GM21390 (cell line): ENCODE measurements around the gene PIGH.

ENCODE experiments used
- ATAC-seq: cut with Tn5 transposase; IDR thresholded peaks from one replicate; pipeline ENCODE4 v1.9.1; 2021; ENCODE audit not compliant: unreplicated experiment

The PIGH gene

DNA sequence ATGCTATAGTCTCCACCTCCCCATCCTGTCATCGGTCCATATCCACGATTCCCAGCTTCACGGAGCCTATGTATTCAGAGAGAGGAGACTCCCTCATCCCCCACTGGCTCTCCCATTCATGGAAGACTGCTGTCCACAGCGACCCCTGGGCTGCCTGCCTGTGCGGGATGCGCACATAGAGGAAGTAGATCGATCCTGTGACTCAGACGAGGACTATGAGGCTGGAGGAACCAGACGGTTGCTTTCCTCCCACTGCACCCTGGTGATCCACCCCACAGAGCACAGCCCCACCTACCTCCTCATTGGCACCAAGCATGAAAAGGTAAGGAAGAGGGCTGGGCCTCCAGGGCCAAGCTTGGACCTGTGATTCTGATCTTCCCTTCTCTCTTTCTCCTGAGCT lies 24.4 kb downstream of the PIGH start:
- no peak for ATAC-seq

DNA sequence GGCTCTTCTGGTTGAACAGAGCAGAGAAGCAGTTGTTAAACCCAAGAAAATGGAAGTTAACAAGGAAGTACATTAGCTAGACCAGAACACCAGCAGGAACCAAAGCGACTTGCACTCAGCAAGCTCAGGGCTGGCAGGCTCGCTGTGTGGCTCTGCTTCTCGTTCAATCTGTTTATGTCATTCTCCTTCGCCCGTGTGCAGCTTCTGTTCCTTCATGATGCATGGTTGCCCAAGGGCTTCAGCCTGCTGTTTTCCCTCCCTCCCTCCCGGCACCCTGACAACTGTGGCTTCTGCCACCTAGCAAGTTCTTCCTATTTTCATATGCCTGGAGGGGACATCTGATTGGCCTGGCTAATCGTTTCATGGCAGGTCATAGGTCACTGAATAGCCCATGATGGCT lies 25.3 kb downstream of the PIGH start:
- ATAC-seq, result no peak

DNA sequence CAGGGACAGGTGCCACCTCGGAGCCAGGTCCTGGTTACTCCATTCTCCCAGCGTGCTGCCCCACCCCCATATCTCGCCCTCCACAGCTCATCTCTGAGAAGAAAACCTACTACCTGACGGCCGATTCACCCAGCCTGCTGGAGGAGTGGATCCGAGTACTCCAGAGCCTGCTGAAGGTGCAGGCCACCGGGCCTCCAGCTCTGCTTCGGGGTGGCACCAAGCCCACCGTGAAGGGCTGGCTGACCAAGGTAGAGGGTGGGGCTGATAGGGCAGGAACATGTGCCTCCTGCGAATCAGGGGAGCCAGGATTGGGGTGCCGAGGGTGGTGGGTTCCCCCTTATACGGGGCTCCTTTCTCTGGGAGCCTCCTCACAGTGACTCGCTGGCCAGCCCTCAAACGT lies 25.9 kb downstream of the PIGH start:
- no peak for ATAC-seq

DNA sequence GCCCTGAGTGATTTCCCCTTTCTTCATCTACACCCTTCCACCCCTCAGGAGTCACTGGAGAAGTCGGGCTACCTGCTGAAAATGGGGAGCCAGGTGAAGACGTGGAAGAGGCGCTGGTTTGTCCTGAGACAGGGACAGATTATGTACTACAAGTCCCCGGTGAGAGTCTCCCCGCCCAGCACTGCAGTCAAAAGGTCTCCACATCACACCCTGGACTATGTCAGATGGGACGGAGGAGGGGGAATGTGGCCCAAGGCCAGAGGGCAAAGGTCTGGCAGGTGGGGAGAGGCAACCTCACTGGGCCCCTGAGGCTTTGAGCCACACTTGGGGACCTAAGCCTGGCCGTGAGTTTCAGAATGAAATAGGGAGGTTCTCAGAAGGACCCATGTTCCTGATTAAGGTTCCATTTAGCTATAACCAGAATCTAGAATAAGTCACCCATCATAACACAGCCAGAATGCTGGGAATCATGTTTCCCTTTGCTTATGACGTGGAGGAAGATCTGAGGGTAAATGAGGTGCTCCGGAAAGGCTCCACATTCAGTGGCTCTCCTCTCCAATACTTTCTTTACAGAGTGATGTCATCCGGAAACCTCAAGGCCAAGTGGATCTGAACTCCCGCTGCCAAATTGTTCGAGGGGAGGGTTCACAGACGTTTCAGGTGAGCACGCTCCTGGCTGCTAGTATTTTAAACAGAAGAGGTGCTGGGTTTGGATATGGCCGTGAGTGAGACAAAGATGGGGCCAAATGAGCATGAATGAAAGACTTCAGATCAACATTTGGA lies 26.6 kb downstream of the PIGH start:
- ATAC-seq, result no peak

DNA sequence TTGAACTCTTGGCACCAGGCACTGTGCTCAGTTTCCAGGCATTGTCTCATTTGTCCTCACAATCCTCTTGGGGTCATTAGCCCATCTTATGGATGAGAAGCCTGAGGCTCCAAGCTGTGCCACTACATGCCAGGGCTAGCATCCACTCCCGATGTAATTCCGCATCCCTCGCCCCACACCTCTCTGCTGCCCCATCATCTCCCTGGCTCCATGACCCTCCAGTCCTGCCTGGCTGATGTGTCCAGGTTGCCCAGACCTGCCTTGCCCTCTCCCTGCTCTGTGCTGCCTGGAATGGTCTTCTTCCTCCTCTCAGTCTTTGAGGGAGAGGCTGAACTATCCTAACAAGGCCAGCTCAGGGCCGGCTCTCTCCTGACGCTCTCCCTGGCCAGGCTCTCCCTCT lies 27.5 kb downstream of the PIGH start:
- no peak for ATAC-seq

DNA sequence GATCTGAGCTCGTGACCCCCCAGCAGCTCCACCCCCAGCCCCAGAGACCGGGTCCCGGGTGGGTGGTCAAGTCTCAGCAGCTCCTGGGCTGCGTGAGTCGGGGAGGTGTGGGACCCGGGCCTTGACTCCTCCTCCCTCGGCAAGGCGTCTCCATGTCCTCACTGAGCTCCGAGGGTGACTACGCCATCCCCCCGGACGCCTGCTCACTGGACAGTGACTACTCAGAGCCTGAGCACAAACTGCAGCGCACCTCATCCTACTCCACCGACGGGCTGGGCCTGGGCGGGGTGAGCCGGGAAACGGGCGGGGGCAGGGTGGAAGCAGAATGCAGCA lies 28.1 kb downstream of the PIGH start:
- ATAC-seq, result no peak

DNA sequence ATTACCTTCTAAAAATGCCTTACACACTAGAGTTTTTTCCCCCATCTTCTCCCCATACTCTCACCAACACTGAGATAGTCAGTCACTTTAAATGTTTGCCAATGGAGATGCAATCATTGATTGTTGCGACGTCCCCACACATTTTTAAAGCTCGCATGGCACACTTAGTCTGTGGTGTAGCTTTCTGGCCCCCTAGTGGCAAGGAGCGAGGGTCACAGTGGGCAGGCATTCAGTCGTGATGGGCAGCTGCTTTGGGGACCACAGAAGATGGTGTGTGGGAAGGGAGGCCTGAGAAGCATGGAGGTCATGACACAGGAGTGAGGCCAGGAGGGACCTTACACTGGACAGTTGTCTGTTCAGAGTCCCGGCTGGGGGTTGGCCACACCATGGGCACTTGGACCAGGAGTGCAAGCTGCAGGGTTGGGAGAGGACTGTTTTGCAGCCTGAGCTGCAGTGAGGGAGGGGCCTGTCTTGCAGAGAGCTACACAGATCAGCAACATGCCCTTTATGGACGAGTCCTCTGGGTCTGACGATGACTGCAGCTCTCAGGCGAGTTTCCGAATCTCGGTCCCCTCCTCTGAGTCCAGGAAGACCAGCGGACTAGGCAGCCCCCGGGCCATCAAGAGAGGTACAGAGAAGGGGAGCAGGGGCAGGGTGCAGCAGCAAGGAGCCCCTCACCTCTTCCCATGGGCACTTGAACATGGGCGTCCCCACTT lies 28.6 kb downstream of the PIGH start:
- peak; percentile 55 for ATAC-seq

DNA sequence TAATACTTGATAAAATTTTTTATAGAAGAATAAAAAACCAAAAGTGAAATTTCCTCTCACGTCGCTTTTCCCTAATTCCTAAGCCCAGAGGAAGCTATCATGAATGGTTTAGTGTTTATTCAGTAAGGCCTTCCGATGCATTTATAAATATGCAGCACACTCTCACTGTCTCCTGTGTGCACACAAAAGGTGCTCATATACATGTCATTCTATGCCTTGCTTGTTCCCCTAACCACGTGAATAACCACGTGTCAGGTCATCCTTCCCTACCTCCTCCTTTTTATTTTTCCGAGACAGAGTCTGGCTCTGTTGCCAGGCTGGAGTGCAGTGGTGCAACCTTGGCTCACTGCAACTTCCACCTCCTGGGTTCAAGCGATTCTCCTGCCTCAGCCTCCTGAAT lies 29.6 kb downstream of the PIGH start:
- ATAC-seq, result no peak

GRCh38 chr14:67569651-67570290 lies 30.3 kb downstream of the PIGH start:
- ATAC-seq, result no peak

DNA sequence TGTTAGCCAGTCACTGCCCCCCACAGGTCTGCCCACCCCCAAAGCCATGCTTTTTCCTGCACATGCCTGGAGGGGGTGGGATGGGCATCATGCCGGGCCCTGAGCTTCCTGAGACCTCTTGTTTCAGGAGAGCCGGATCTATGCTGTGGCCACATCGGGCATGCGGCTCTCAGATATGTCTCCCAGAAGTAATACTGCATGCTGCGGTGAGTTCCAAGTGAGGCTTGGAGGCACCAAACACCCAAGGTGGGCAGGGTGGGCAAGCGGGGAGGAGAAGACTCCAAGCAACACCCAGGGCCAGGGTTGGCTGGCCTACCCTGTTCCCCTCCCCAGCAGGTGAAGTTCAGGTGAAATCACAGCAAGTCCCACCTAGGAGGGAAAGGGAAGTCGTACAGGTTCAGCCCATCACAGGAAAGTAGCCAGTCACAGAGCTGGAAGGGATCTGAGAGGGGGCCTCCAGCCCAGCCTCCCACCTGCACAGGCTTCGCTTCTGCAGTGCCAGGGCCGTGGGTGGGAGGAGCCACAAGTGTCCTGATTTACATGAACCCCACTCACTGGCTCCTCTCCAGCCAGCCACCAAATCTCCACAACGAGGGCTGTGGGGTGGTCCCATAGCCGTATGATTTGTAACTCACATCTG lies 30.9 kb downstream of the PIGH start:
- no peak for ATAC-seq

DNA sequence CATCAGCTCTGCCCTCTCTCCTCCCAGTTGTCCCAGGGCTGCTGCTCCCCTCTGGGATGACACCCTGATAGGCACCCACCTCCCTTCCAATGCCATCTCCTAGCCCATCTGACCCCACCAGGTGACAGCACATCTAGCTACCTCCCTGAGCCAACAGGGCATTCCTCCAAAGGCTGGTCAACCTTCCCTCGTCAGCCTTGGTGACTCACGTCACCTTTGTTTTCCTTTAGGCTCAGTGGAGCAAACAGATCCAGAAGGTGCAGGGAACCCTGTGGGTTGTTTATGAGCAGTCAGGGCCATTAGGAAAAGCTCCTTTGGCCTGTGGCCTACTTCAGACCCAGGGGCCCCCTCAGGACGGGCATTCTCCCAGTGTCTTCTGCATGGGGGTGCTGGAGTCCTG lies 32.4 kb downstream of the PIGH start:
- no peak for ATAC-seq

- ATAC-seq, result no peak
These were observed 33.2 kb downstream of the PIGH start for GRCh38 chr14:67566908-67567307.

DNA sequence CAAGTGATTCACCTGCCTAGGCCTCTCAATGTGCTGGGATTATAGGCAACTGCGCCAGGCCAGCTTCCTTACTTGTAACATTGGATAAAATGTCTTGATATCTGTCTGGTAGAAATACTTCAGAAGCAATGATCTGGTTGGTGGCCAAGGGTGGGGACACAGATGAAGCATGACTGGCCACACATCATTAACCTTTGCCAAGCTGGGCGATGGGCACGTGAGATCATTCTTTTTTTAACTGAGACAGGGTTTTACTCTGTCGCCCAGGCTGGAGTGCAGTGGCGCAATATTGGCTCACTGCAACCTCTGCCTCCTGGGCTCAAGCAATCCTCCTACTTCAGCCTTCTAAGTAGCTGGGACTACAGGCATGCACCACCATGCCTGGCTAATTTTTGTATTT lies 35.8 kb downstream of the PIGH start:
- ATAC-seq, result no peak

DNA sequence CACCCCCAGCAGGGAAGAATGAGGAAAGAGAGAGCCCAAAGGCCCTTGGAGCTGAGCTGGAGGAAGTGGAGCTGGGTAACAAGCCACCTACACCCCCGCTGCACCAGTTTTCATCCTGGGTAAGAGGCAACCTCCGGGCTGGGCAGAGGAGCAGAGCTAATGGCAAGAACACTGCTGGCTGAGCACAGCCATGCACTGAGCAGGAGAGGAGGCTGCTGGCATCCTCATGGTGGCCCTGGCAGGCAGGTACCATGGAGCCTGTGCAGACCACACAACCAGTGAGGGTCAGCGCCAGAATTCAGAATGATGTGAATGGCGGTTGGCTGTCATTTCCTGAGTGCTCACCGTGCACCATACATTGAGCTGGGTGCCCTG lies 37.3 kb downstream of the PIGH start:
- no peak for ATAC-seq

GRCh38 chr14:67562025-67562775 lies 37.9 kb downstream of the PIGH start:
- ATAC-seq, result no peak

- no peak for ATAC-seq
These were observed 40.4 kb downstream of the PIGH start for GRCh38 chr14:67559639-67560038.

DNA sequence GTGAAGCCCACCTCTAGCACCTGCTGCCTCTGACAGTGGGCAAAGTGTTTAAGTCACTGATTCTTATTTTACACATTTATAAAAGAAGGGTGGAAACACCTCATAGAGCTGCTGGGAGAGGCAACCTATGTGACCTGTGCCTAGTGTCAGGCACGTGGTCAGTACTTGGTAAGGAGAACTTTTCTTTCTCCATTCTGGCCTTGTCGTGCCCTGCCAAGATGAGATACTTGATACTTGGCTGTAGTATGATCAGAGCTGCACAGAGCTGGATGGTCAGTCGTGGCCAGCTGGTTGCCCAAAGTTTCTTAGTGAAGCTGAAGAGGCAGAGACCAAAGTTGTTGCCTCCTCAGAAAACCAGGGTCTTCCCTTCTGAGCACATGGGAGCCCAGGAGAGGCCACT lies 42.4 kb downstream of the PIGH start:
- ATAC-seq, result no peak

- no peak for ATAC-seq
These were observed 43.0 kb downstream of the PIGH start for GRCh38 chr14:67557118-67557517.

DNA sequence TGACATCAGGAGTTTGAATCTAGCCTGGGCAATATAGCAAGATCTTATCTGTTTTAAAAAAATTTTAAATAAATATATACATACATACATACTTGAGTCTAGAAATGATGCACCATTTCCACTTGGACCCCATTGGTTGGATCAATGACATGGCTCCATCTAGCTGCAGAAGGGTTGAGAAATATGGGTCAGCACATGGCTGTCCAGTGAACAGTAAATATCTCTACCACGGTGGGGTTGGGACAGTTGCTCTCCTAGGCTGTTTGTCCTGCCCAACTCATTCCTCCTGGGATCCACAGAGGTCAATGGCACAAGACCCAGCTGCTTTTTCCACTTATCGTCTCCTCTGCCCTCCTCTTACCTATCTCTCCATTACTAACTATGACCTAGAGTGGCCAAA lies 43.4 kb downstream of the PIGH start:
- ATAC-seq, result no peak

- ATAC-seq, result no peak
These were observed 44.5 kb downstream of the PIGH start for GRCh38 chr14:67555518-67556090.

- no peak for ATAC-seq
These were observed 45.7 kb downstream of the PIGH start for GRCh38 chr14:67554341-67554740.
